Bronchial epithelial cell (primary cell): ENCODE results near the gene DSPP. TPM values are rescaled to one million over a fixed set of nuclear protein-coding genes. Genes with fewer than 3 reads are reported as not detected.
A peak's percentile ranks its signal among the peaks of the same experiment; 100 is the strongest.

Experiments
- DNase-seq: peaks from one replicate; pipeline ENCODE4 v3.0.0-alpha.2; 2010; ENCODE audit warnings: low read depth
- FAIRE-seq: peaks from 2 replicates; lab custom pipeline; 2011; peaks lifted over from hg19 to GRCh38; lab: Jason Lieb, UNC
- H3K27me3 ChIP-seq: 2 replicates; pipeline ENCODE4 v1.5.1; 2011; ENCODE audit warnings: low read length; ENCODE audit not compliant: control insufficient read depth, insufficient read depth
- H3K36me3 ChIP-seq: 2 replicates; pipeline ENCODE4 v1.5.1; 2011; ENCODE audit warnings: low read length; ENCODE audit not compliant: control insufficient read depth, insufficient read depth
- H3K4me3 ChIP-seq: 2 replicates; pipeline ENCODE4 v1.5.1; 2011; ENCODE audit warnings: mild to moderate bottlenecking, low read depth, low read length, control low read depth
- CTCF ChIP-seq: IDR thresholded peaks from 2 replicates; pipeline ENCODE4 v1.5.1; 2011; ENCODE audit warnings: mild to moderate bottlenecking, moderate library complexity, low read length, control low read depth, inconsistent platforms; ENCODE audit not compliant: insufficient read depth, severe bottlenecking
- total RNA-seq: library from RNA; depleted of rRNA; stranded (reverse); fragments of >200 nt; gene quantifications from 2 replicates; pipeline ENCODE4 v1.2.1, GENCODE V29; 2014

The DSPP gene
- total RNA-seq, 1 donor from 2014 or later: not detected

- no peaks in the 10 kb centered on the region for H3K36me3 ChIP-seq
- no peak for FAIRE-seq
These were observed 24.1 kb downstream of the DSPP start for GRCh38 chr4:87632469-87632868.

GRCh38 chr4:87633243-87633642, 24.9 kb downstream of the DSPP start:
- no peaks in the 10 kb centered on the region for H3K36me3 ChIP-seq
- DNase-seq: no peak
- TF ChIP-seq CTCF: no peak
- no peaks in the 10 kb centered on the region for H3K27me3 ChIP-seq
- FAIRE-seq: no peak
- H3K4me3 ChIP-seq: no peak overlapping the region

More at GRCh38 chr4:87632469-87632868, 24.1 kb downstream of the DSPP start:
- H3K4me3 ChIP-seq: no peak overlapping the region
- no peak for TF ChIP-seq CTCF
- no peaks in the 10 kb centered on the region for H3K27me3 ChIP-seq
- peak; percentile 24 for DNase-seq

DNA sequence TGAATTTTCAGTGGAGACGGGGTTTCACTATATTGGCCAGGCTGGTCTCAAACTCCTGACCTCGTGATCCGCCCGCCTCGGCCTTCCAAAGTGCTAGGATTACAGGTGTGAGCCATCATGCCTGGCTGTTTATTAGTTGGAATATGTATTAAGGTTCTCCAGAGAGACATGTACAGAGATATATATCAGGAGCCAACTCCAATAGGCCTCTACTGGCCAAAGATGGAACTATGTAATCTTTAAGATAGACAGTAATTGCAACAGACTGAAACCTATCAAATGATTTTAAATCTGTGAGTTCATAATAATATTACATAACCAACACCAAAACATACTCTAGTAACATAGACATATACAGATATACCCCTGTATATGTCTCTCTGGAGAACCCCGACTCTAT, 36.0 kb downstream of the DSPP start:
- Histone ChIP-seq H3K4me3 (no peak overlapping the region), H3K27me3 (no peaks in the 10 kb centered on the region), H3K36me3 (no peaks in the 10 kb centered on the region)
- FAIRE-seq (no peak), DNase-seq (no peak)
- no peak for TF ChIP-seq CTCF

- TF ChIP-seq CTCF: no peak
- no peaks in the 10 kb centered on the region for H3K27me3 ChIP-seq
- no peaks in the 10 kb centered on the region for H3K36me3 ChIP-seq
- DNase-seq (no peak), FAIRE-seq (no peak)
- no peak within 1 kb of the TSS for H3K4me3 ChIP-seq
These were observed 41.7 kb downstream of the DSPP start, which contains the start of gene DMP1 for GRCh38 chr4:87649980-87650379. Gene DMP1 (plus strand): TSS chr4:87650280. CDS start chr4:87656493, 6,213 bp downstream.

- no peaks in the 10 kb centered on the region for H3K36me3 ChIP-seq
- H3K4me3 ChIP-seq: no peak overlapping the region
- FAIRE-seq (no peak), DNase-seq (no peak)
- no peak for TF ChIP-seq CTCF
- H3K27me3 ChIP-seq: no peaks in the 10 kb centered on the region
These were observed 42.6 kb downstream of the DSPP start for GRCh38 chr4:87650938-87651337.

DNA sequence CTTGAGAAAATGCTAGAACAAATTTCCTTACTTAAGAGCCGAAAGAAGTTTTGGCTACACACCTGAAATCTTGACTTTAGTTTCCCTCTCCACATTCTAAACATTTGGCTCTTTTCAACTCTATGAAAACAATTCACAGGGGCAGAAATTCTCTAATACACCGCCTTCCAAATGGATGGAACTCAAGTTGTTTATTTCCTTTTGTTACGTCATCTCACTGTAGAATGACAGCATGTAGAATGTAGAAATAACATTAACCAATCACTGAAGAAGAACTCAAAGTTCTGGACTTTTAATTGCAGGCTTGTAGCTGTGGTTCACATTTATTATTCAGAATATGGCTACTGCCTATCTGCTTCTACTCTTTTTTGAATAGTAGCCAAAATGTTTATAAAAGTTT, 43.6 kb downstream of the DSPP start:
- Histone ChIP-seq H3K27me3 (no peaks in the 10 kb centered on the region), H3K4me3 (no peak overlapping the region), H3K36me3 (no peaks in the 10 kb centered on the region)
- DNase-seq (no peak), FAIRE-seq (no peak)
- no peak for TF ChIP-seq CTCF
